ENCODE data around the gene COG5. TPM values are rescaled to one million over a fixed set of nuclear protein-coding genes. Genes with fewer than 3 reads are reported as not detected.

COG5 gene
- total and polyA plus RNA-seq, 2 experiments from 2014 or later, result 15.4 to 36.5 TPM

DNA sequence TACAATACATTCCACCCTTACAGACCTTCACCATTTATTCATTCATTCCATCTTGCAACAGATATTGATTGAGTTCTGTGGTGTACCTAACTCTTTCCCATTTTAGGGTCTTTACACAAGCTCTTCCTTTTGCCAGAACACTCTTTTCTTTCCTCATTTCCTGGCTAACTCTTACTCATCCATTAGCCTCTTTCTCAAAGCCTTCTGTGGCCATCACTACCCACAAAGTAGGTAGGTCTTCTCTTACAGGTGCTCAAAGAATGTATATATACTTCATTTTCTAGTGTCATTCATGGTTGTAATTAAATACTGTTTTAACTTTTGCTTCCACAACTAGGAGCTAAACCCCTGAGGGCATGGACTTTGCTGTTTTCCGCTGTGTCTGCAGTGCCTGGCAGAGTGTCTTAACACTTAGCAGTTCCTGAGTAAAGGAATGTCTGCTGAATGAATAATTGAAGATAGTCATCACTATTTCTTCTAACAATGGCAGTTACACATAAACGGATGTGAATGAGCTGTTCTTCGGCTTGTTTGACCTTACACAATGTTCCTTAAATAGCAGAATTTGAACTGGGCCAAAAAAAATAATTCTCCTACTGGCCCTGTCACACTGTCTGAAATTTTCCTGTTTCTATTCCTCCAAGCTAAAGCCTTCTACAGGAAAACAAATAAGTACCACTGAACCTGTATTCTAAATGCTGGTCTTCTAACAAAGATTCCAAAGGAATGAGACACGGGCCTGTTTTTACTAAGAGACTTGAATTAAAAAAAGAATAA is 31.4 kb upstream of the COG5 start (continued):
- TF ChIP-seq, protein P1, sequence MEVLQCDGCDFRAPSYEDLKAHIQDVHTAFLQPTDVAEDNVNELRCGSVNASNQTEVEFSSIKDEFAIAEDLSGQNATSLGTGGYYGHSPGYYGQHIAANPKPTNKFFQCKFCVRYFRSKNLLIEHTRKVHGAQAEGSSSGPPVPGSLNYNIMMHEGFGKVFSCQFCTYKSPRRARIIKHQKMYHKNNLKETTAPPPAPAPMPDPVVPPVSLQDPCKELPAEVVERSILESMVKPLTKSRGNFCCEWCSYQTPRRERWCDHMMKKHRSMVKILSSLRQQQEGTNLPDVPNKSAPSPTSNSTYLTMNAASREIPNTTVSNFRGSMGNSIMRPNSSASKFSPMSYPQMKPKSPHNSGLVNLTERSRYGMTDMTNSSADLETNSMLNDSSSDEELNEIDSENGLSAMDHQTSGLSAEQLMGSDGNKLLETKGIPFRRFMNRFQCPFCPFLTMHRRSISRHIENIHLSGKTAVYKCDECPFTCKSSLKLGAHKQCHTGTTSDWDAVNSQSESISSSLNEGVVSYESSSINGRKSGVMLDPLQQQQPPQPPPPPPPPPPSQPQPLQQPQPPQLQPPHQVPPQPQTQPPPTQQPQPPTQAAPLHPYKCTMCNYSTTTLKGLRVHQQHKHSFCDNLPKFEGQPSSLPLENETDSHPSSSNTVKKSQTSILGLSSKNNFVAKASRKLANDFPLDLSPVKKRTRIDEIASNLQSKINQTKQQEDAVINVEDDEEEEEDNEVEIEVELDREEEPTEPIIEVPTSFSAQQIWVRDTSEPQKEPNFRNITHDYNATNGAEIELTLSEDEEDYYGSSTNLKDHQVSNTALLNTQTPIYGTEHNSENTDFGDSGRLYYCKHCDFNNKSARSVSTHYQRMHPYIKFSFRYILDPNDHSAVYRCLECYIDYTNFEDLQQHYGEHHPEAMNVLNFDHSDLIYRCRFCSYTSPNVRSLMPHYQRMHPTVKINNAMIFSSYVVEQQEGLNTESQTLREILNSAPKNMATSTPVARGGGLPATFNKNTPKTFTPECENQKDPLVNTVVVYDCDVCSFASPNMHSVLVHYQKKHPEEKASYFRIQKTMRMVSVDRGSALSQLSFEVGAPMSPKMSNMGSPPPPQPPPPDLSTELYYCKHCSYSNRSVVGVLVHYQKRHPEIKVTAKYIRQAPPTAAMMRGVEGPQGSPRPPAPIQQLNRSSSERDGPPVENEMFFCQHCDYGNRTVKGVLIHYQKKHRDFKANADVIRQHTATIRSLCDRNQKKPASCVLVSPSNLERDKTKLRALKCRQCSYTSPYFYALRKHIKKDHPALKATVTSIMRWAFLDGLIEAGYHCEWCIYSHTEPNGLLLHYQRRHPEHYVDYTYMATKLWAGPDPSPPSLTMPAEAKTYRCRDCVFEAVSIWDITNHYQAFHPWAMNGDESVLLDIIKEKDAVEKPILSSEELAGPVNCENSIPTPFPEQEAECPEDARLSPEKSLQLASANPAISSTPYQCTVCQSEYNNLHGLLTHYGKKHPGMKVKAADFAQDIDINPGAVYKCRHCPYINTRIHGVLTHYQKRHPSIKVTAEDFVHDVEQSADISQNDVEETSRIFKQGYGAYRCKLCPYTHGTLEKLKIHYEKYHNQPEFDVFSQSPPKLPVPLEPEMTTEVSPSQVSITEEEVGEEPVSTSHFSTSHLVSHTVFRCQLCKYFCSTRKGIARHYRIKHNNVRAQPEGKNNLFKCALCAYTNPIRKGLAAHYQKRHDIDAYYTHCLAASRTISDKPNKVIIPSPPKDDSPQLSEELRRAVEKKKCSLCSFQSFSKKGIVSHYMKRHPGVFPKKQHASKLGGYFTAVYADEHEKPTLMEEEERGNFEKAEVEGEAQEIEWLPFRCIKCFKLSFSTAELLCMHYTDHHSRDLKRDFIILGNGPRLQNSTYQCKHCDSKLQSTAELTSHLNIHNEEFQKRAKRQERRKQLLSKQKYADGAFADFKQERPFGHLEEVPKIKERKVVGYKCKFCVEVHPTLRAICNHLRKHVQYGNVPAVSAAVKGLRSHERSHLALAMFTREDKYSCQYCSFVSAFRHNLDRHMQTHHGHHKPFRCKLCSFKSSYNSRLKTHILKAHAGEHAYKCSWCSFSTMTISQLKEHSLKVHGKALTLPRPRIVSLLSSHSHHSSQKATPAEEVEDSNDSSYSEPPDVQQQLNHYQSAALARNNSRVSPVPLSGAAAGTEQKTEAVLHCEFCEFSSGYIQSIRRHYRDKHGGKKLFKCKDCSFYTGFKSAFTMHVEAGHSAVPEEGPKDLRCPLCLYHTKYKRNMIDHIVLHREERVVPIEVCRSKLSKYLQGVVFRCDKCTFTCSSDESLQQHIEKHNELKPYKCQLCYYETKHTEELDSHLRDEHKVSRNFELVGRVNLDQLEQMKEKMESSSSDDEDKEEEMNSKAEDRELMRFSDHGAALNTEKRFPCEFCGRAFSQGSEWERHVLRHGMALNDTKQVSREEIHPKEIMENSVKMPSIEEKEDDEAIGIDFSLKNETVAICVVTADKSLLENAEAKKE (CRISPR knock-in tag; IDR thresholded peaks at IDR 0.05), result no peak
- TF ChIP-seq ZNF331 (CRISPR knock-in tag; IDR thresholded peaks at IDR 0.05; ENCODE audit: low read depth) (no peak), NANOG (IDR thresholded peaks at IDR 0.05; ENCODE audit: borderline replicate concordance) (no peak), ZNF114 (CRISPR knock-in tag; IDR thresholded peaks at IDR 0.05) (no peak), EZH2 (IDR thresholded peaks at IDR 0.05; ENCODE audit: low read depth, unreplicated experiment) (no peak)
- TF ChIP-seq, protein P2, sequence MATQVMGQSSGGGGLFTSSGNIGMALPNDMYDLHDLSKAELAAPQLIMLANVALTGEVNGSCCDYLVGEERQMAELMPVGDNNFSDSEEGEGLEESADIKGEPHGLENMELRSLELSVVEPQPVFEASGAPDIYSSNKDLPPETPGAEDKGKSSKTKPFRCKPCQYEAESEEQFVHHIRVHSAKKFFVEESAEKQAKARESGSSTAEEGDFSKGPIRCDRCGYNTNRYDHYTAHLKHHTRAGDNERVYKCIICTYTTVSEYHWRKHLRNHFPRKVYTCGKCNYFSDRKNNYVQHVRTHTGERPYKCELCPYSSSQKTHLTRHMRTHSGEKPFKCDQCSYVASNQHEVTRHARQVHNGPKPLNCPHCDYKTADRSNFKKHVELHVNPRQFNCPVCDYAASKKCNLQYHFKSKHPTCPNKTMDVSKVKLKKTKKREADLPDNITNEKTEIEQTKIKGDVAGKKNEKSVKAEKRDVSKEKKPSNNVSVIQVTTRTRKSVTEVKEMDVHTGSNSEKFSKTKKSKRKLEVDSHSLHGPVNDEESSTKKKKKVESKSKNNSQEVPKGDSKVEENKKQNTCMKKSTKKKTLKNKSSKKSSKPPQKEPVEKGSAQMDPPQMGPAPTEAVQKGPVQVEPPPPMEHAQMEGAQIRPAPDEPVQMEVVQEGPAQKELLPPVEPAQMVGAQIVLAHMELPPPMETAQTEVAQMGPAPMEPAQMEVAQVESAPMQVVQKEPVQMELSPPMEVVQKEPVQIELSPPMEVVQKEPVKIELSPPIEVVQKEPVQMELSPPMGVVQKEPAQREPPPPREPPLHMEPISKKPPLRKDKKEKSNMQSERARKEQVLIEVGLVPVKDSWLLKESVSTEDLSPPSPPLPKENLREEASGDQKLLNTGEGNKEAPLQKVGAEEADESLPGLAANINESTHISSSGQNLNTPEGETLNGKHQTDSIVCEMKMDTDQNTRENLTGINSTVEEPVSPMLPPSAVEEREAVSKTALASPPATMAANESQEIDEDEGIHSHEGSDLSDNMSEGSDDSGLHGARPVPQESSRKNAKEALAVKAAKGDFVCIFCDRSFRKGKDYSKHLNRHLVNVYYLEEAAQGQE (IDR thresholded peaks at IDR 0.05; ENCODE audit: unreplicated experiment), result no peak
